ENCODE results near the gene BLTP3B.

BLTP3B gene

GRCh38 chr12:100163416-100164152 is 20.9 kb upstream of the BLTP3B start:
- in situ Hi-C loops (cut with MboI; ENCODE audit: low sequenced_read_pairs) = no loop called here

DNA sequence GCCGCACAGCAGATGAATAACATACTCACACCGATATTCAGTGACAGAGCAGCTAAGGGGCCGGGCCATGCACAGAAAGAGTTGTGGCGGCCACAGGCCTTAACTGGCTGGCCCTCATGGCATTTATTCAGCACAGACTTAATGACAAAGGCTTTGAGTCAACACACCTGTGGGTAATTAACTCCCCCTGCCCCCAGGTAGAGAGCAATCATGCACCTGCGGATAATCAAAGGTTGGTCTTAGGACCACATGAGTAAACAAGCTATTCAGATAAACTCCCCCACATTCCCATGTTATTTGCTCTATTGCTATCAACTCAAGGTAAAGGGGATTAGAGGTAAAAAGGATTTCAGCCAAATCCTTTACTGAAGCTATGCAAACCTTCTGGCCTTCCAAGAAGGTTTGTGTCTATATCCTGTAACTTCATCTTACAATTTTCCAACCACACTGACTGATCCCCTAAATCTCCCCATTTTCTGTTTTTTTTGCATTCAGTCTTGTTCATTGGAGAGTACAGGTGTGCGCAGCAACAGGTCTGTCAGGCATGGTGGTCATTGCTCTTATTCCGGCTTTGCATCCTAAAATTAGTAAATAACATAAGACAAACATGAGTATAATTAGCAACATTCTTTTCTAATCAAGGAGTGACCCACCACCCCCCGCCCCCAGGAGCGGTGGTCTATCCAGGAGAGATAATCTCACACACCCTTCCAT is 16.9 kb upstream of the BLTP3B start:
- in situ Hi-C loops (cut with MboI; ENCODE audit: low sequenced_read_pairs) = no loop called here

DNA sequence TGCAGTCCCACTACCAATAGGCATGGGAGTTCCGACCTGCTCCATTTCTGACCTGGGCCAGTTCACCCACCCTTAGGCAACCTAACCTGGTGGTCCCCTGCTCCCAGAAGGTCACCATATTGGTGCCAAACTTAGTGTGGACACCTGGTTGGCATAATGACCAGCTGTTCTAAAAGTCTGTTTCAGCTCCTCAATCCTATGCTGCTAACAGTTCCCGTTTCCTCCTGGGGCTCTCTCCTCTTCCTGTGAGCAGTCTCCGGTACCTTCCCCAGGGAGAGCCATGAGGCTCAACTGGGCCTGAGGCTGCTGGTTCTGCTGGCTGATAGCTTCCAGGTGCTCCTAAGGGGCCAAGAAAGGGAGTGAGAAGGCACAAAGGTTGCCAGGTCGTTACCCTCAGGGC is 15.9 kb upstream of the BLTP3B start:
- in situ Hi-C loops (cut with MboI; ENCODE audit: low sequenced_read_pairs) = no loop called here

DNA sequence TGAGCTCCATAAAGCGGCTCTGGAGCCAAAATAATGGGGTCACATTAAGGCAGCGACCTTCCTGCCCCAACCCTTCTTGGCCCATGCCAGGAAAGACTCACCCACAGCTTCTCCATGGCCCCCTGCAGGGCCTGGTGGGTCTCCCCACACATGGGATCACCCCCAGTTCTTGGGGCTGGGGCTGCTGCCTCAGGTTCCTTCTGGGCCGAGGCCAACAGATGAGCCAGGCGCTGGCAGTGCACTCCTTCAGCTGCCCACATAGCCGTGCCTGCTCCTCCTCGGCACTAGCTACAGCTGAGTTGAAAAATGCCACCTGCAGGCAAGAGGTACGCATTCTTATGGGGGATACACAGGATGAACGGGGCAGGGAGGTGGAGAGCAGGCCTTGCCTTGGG is 14.8 kb upstream of the BLTP3B start:
- in situ Hi-C loops (cut with MboI; ENCODE audit: low sequenced_read_pairs) = no loop called here

DNA sequence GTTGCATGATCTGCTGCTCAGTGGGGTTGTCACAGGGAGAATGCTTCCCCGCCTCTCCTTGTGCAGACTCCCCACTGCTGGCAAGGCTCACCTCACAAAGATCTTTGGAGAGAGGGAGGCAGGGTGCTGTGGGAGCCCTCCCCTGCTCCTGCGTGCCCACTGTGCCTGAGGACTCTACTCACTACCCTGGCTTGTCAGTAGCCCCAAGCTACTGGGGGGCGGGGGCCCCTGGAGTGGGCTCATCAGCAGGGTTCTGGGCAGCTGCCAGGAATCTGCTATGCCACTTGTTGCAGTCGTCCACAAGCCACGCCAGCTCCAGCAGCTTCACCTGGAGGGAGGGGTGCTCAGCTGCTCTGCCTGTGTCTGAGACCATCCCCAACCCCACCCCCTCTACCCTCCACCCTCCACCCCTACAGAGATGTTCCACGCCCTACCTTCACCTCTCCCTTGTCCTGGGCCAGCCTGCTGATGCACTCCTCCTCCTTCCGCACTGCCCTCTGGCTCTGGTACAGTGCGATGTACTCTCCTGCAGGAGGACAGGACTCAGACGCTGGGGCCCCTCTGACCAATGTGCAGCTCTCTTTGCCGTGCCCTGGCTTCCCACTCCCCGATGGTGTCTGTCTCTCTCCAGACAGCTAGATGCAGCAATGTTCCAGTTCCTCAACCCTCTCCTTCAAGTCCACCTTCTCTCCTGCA is 14.2 kb upstream of the BLTP3B start:
- in situ Hi-C loops (cut with MboI; ENCODE audit: low sequenced_read_pairs) = no loop called here

GRCh38 chr12:100154474-100155247 is 12.0 kb upstream of the BLTP3B start:
- in situ Hi-C loops (cut with MboI; ENCODE audit: low sequenced_read_pairs) = no loop called here

GRCh38 chr12:100153131-100153530 is 10.5 kb upstream of the BLTP3B start:
- in situ Hi-C loops (cut with MboI; ENCODE audit: low sequenced_read_pairs) = no loop called here

DNA sequence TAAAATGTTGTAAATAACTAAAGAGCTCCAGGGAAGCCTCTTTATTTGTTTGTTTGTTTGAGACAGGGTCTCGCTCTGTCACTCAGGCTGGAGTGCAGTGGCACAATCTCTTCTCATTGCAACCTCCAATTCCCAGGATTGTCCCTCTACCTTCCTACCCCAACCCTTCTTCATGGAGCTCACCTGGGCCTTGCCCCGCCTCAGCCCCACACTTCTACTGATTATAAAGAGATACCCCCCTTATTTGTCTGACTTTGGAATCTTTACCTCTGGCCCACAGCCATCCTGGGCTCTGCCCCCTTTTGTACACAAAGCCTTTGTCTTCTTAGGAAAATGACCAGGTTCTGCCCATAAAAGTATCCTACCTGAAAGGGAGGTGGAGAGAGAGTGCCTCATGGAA is 9.1 kb upstream of the BLTP3B start:
- in situ Hi-C loops (cut with MboI; ENCODE audit: low sequenced_read_pairs) = no loop called here

DNA sequence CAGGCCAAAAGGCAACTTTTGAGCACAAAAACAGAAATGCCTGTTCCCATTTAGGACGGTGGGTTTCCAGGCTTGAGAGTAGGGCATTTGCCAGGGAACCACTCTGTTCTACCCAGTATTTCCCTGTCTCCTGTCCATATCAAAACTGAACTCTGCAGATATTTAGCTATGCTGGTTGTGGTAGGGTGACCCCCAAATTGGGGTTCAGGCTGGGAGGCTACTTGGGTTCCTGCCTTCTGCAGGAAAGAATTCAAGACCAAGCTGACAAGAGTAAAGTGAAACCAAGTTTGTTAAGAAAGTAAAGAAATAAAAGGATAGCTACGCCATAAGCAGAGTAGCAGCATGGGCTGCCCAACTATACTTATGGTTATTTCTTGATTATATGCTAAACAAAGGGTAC is 3.6 kb upstream of the BLTP3B start:
- in situ Hi-C loops (cut with MboI; ENCODE audit: low sequenced_read_pairs) = no loop called here

DNA sequence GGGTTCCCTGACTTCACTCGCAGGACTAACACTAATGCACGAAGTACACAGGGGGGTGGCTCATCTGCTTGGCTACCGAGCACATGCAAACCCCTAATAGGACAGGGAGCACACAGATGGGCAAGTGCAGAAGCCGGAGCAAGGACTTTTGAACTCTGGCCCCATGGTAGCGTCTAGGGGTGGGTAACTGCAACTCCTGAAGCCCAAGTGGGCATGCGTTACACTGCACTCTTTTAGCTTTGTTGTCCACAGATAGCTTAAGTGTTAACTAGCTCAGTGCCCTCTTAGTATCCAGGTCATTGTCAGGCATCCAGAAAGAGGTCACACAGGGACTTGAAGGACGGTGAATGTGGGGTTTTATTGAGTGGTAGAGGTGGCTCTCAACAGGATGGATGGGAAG is 3.0 kb upstream of the BLTP3B start:
- in situ Hi-C loops (cut with MboI; ENCODE audit: low sequenced_read_pairs) = no loop called here

DNA sequence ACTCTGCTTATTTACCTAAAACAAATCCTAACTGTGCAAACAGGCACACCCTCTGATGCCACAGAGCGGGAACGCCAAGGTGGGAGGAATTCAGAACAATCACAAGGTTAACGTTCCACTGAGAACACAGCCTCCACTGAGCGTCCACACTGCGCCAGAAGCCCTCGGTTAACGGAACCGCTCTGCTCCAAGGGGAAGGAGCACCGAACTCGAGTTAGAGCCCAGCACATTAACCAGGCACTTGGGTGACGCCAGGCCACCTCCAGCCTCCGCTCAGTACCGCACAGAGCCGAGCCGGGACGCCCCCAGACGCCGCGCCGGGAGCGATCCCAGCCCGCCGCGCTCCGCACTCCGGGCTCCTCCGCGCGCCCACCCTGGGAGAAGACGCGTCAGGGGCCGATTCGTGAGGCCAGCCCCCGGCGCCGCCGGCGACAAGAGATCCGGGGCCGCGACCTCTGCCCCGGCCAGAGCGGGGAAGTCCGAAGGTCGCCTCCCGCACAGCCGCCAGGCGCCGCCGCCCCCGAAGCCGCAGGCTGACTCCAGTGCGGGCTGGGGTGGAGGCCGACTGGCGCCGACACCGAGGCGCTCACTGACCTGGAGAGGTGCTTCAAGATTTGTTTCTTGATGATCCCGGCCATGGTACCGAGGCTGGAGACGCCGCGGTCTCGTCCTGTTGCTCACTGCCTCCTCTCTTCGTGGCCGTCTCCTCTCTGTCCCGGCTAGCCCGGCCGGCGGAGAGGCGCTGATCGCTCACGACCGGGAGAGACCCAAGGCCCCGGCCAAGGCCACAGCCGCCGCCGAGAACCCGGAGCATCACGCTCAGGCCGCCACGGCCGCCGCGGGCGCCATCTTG is 450 bp downstream of the BLTP3B start:
- in situ Hi-C loops (cut with MboI; ENCODE audit: low sequenced_read_pairs) = no loop called here

- in situ Hi-C loops (cut with MboI; ENCODE audit: low sequenced_read_pairs) = no loop called here
These were observed 1.0 kb downstream of the BLTP3B start for GRCh38 chr12:100141666-100141997.

DNA sequence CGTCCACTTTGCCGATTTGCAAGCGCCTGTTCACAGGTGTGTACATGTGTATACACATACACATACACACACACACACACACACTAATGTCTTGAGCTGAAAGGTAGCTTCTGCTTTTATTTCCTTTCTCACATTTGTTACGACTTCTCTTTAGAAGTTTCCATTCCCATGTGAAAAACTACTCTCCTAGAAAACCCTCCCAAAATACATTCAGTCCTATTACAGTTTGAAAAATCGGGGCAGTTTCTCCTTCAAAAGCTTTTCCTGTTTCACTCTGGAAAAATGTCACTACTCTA is 3.9 kb downstream of the BLTP3B start:
- in situ Hi-C loops (cut with MboI; ENCODE audit: low sequenced_read_pairs) = no loop called here

- in situ Hi-C loops (cut with MboI; ENCODE audit: low sequenced_read_pairs) = no loop called here
These were observed 4.4 kb downstream of the BLTP3B start for GRCh38 chr12:100138048-100138802.

DNA sequence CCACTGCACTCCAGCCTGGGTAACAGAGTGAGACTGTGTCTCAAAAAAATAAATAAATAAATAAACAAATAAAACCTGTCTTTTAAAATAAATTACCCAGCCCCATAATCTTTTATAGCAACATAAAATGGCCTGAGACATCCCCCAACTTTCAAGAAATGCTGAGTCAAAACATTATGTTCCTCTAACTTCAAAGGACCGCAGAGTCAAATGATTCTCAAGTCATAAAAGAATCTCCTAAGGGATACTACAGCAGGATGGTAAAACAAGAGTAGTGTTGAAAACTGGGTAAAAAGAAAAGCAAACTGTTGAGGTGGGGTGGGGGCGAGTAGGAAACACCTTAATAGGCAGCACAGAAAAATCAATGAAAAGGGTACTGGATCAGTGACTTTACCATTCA is 9.5 kb downstream of the BLTP3B start:
- in situ Hi-C loops (cut with MboI; ENCODE audit: low sequenced_read_pairs) = no loop called here

- in situ Hi-C loops (cut with MboI; ENCODE audit: low sequenced_read_pairs) = no loop called here
These were observed 14.2 kb downstream of the BLTP3B start for GRCh38 chr12:100128512-100128908.

DNA sequence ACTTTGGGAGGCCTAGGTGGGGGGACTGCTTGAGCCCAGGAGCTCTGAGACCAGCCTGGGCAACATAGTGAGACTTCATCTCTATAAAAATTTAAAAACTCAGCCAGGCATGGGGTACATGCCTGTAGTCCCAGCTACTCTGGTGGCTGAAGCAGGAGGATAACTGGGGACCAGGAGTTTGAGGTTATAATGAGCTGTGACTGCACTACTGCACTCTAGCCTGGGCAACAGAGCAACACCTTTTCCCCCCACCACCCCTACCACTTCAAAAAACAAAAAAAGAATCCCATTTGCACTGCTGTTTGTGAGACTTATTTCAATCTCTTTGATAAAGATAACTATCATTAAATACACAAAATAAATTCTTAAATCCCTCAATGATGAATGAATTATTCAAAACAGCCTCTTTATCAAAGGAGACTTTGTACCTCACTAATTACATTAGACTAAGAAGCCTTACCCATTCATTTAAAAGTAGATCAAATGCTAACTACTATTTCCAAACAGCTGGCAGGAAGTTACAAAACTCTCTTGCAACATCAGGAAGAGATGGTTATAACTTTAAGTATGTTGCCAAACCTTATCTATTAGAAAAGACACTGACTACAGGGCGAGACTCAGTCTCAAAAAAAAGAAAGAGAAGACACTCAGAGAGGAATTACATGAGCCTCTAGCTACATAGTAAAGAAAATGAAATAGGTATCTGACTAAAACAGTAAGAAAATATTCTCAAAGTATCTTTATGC is 14.7 kb downstream of the BLTP3B start:
- in situ Hi-C loops (cut with MboI; ENCODE audit: low sequenced_read_pairs) = no loop called here

DNA sequence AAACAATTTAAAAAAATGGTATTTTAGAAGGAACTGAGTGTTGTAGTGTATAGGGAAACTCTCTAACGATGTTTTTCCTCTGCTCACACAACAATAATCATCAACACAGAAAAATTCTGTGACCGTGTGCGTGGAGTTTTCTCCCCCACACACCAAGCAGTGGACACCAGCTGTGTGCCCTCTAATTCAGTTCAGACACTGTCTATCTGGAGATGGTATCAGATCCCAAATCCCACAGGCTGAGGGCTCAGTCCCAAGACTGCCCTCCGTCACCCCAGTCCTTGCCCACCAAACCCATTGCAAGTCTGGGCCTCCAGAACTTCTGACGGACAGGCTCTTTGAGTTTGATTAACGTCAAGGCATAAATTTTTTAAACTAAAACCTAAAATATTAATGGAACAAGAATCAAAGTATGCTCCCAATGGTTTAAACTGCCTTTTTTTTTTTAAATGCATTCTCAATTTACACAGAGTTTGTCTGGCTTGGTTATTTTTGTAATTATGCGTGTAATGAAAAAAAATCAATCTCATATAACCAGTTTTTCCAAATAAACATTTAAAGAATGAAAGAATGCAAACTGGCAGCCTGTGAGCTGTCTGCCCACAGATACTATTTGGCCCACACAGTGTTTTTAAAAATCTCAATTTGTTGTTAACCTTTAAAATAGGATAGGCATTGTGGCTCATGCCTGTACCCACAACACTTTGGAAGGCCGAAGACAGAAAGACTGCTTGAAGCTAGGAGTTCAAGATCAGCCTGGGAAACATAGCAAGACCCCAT is 19.2 kb downstream of the BLTP3B start:
- in situ Hi-C loops (cut with MboI; ENCODE audit: low sequenced_read_pairs) = no loop called here

GRCh38 chr12:100120355-100120754 is 22.3 kb downstream of the BLTP3B start:
- in situ Hi-C loops (cut with MboI; ENCODE audit: low sequenced_read_pairs) = no loop called here
